ENCODE results near the gene DCDC2B. TPM values are rescaled to one million over a fixed set of nuclear protein-coding genes. Genes with fewer than 3 reads are reported as not detected.
"Not testable (repeated sequence)": the region's sequence is repeated elsewhere in the genome, so short reads cannot be mapped to it uniquely, and the experiment has no call there.

Gene DCDC2B
- total RNA-seq, 1 experiment from 2014 or later = not detected

DNA sequence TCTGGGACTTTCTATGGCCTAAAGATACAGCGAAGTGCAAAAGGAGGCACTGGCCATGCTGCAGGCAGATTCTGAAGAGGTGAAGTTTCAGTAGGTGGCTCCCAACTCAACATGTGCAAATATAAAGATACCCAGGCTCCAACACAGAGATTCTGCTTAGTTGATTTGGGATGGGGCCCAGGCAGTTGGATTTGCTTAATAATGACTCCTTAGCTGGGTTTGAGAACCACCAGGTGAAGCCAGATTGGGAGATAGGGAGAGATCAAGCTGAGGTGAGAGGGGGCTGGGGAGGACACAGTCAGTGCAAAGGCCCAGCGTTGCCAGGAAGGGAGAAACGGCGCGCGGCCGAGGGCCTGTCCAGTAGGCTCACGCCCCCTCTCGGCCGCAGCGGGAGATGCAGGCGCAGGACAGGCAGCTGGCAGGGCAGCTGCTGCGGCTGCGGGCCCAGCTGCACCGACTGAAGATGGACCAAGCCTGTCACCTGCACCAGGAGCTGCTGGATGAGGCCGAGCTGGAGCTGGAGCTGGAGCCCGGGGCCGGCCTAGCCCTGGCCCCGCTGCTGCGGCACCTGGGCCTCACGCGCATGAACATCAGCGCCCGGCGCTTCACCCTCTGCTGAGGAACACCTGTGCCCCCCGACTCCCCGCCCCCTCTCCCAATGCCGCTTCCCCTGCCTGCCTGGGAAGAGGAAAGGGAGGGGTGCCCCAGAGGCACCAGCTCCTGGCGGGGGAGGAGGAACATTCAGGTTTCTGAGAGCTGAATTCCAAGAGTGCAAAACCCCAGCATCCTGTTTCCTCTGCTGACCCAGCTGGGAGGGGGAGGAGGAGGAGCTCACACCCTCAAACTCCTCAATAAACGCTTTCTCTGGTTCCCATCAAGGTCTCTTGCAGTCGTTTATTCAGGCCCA, 39.3 kb downstream of the DCDC2B start:
- Histone ChIP-seq H3K9me2 (replicated peaks; ENCODE audit: insufficient read depth, low read length) (no peaks in the 10 kb centered on the region), H3K4me1 (ENCODE audit: low read length) (peaks cover 39% of the 10 kb centered on the region), H3K4me3 (ENCODE audit: low read length) (no peak overlapping the region), H4K20me1 (ENCODE audit: insufficient read depth, low read depth, low read length) (no peaks in the 10 kb centered on the region), H3K9ac (ENCODE audit: low read length) (no peak overlapping the region), H2AFZ (ENCODE audit: low read length) (no peak overlapping the region), H3K36me3 (ENCODE audit: insufficient read depth, low read length) (no peaks in the 10 kb centered on the region), H3K79me2 (ENCODE audit: low read length) (no peaks in the 10 kb centered on the region), H3K9me3 (ENCODE audit: low read length) (no peaks in the 10 kb centered on the region), H3K27me3 (ENCODE audit: low read length) (no peaks in the 10 kb centered on the region), H3K27ac (ENCODE audit: low read length) (no peak overlapping the region), H3K4me2 (ENCODE audit: low read depth, low read length, poor library complexity, severe bottlenecking) (no peak overlapping the region)
- DNase-seq = peak; percentile 75

DNA sequence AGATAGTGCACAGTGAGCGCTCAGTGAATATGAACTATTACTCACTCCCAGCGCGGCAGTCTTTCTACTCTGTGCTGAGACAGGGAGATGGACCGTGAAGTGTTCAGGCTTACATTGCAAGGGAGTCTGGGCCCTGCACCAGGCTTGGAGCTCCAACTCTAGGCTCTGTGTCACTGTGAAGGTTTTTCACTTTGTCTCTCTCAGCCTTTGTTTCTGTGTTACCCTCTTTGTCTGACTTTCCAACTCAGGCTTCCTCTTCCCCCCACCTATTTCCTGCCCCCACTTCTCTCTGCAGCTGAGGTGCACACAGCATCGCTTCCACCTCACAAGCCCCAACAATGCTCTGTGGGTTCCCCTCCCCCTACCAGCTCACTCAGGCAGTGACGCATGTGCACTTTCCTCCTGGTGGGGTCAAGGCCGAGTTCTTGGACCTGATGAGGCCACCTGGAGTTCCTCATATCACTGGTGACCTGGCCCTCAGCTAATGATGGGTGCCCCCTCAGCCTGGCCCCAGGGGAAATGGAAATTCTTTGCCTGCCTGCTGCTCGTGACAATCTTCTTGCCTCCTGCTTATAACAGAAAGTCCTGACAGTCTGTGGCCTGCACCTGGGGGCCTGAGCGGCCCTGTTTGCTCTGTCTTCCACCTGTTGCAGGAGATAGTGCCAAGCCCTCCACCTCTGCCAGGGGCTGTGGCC, 41.1 kb downstream of the DCDC2B start:
- Histone ChIP-seq H3K4me3 (ENCODE audit: low read length) (peak overlapping the region; percentile 44), H3K4me1 (ENCODE audit: low read length) (peaks cover 57% of the 10 kb centered on the region), H3K36me3 (ENCODE audit: insufficient read depth, low read length) (no peaks in the 10 kb centered on the region), H3K9me3 (ENCODE audit: low read length) (no peaks in the 10 kb centered on the region), H3K27me3 (ENCODE audit: low read length) (no peaks in the 10 kb centered on the region), H3K9me2 (replicated peaks; ENCODE audit: insufficient read depth, low read length) (no peaks in the 10 kb centered on the region), H3K79me2 (ENCODE audit: low read length) (no peaks in the 10 kb centered on the region), H3K4me2 (ENCODE audit: low read depth, low read length, poor library complexity, severe bottlenecking) (peak overlapping the region; percentile 67), H3K9ac (ENCODE audit: low read length) (peak overlapping the region; percentile 69), H2AFZ (ENCODE audit: low read length) (peak overlapping the region; percentile 70; the same call in 1 of the 2 replicates), H3K27ac (ENCODE audit: low read length) (peak overlapping the region; percentile 96), H4K20me1 (ENCODE audit: insufficient read depth, low read depth, low read length) (no peaks in the 10 kb centered on the region)
- peak; percentile 95 for DNase-seq

DNA sequence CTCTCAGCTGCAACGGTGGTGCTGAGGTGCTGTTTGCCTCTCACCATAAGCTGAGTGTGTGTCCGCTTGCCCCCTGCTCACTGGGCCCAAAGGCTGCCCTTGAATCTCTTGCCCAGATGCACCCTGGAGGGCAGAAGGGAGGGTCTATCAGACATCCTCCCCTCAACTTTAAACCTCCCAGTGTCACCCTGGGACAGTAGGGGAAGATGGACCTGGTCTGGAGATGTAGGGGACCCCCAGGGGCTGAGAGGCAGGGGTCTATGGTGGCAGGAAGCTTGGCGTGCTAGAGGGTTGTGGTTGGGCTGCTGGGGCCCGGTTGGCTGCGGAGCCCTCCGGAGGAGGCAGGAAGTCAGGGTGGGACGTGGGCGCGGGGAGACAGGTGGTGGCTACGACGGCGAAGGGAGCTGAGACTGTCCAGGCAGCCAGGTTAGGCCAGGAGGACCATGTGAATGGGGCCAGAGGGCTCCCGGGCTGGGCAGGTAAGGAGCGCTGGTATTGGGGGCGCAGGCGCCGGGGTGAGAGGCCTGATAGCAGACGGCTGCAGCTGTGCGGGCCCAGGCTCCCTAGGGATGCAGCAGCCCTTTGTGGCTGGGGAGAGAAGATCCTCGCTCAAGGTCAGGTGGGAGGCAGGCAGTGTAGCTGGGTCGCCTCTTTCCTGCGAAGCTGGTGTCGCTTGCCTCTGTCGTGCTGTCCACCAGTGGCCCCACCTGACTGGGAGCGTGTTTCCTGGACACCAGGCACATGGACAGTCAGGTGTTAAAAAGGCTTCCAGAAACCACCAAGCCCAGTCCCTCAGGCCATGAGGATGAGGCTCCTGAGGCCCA, 42.2 kb downstream of the DCDC2B start, which contains the start of gene LCK:
Gene LCK (plus strand): TSS at position 373 of the 824 bp plus-strand sequence. CDS start 23,065 bp downstream, outside the sequence.
- Histone ChIP-seq H4K20me1 (ENCODE audit: insufficient read depth, low read depth, low read length) (no peaks in the 10 kb centered on the region), H3K79me2 (ENCODE audit: low read length) (no peaks in the 10 kb centered on the region), H2AFZ (ENCODE audit: low read length) (peak within 1 kb of the TSS; percentile 70), H3K4me1 (ENCODE audit: low read length) (peaks cover 66% of the 10 kb centered on the region), H3K9me3 (ENCODE audit: low read length) (no peaks in the 10 kb centered on the region), H3K27ac (ENCODE audit: low read length) (peak within 1 kb of the TSS; percentile 96), H3K4me2 (ENCODE audit: low read depth, low read length, poor library complexity, severe bottlenecking) (peak within 1 kb of the TSS; percentile 67), H3K9ac (ENCODE audit: low read length) (peak within 1 kb of the TSS; percentile 69), H3K36me3 (ENCODE audit: insufficient read depth, low read length) (no peaks in the 10 kb centered on the region), H3K9me2 (replicated peaks; ENCODE audit: insufficient read depth, low read length) (no peaks in the 10 kb centered on the region), H3K4me3 (ENCODE audit: low read length) (peak within 1 kb of the TSS; percentile 44), H3K27me3 (ENCODE audit: low read length) (no peaks in the 10 kb centered on the region)
- DNase-seq = peak; percentile 89

DNA sequence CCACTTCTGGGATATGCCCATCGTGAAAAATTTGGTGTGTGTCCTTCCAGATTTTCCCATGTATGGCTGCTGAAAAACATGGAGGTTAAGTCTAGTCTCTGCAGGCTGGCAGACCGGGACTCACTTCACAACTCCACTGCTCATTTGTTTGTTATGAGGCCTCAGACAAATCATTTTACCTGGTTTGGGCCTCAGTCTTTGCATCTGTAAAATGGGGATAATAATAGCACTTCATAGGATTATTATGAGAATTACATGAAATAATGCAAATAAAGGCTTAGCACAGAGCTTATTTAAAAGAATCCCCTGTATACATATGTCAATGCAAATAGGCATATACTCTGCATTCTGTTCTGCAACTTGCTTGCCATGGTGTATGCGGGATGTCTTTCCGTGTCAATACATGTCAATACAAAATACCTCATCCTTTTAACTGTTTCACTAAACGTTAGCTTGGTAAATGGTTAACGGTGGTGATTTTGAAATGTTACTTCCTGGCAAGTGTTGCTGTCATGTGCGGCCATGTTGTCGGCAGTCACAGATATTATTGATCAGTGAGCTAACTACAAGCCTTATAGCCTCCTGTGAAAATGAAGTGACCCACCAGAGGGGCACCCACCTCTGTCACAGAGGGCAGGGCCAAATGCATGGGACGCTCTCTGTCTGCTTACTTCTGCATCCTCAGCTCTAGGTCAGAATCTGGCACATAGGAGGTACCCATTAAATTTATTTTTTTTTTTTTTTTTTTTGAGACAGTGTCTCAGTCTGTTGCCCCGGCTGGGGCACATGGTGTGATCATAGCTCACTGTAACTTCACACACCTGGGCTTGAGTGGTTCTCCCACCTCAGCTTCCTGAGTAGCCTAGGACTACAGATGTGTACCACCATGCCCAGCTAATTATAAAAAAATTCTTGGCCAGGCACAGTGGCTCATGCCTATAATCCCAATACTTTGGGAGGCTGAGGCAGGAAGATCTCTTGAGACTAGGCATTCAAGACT, 46.5 kb downstream of the DCDC2B start:
- DNase-seq = peak; percentile 73
- Histone ChIP-seq H3K9ac (ENCODE audit: low read length) (no peak overlapping the region), H3K36me3 (ENCODE audit: insufficient read depth, low read length) (no peaks in the 10 kb centered on the region), H3K4me2 (ENCODE audit: low read depth, low read length, poor library complexity, severe bottlenecking) (peak overlapping the region; percentile 20), H3K9me2 (replicated peaks; ENCODE audit: insufficient read depth, low read length) (no peaks in the 10 kb centered on the region), H3K27ac (ENCODE audit: low read length) (peak overlapping the region; percentile 34; the same call in 1 of the 2 replicates), H3K79me2 (ENCODE audit: low read length) (no peaks in the 10 kb centered on the region), H3K4me1 (ENCODE audit: low read length) (peaks cover 59% of the 10 kb centered on the region), H3K4me3 (ENCODE audit: low read length) (no peak overlapping the region), H3K9me3 (ENCODE audit: low read length) (no peaks in the 10 kb centered on the region), H2AFZ (ENCODE audit: low read length) (peak overlapping the region; percentile 66; the same call in 1 of the 2 replicates), H3K27me3 (ENCODE audit: low read length) (no peaks in the 10 kb centered on the region), H4K20me1 (ENCODE audit: insufficient read depth, low read depth, low read length) (no peaks in the 10 kb centered on the region)

DNA sequence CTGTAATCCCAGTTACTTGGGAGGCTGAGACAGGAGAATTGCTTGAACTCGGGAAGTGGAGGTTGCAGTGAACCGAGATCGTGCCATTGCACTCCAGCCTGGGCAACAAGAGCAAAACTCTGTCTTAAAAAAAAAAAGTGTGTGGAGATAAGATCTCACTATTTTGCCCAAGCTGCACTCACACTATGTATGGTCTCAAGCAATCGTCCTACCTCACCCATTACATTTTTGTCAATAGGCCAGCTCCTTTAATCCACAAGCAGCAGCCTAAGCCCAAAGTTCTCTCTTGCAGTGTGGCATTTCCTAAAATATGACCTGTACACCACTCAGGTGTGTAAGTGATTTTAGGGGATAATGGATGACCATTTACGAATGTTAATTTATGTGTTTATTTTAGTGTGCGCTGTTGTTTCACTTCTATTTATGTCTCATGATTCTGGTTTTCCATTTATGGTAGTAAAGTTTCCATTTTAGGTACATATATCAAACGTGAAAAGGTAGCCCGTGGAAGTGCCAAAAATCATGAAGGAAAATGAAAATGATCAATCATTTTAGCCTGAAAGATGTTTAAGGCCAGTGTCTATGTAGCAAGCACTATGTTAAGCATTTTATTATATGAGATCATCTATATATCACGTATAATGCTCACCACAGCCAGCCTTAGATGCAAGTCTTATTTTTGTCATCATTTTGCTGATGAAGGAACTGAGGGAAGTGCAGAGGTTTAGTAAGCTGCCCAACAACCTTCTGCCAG, 47.8 kb downstream of the DCDC2B start:
- H3K36me3 ChIP-seq (ENCODE audit: insufficient read depth, low read length) = no peaks in the 10 kb centered on the region
- H2AFZ ChIP-seq (ENCODE audit: low read length) = no peak overlapping the region
- H3K9me3 ChIP-seq (ENCODE audit: low read length) = no peaks in the 10 kb centered on the region
- no peaks in the 10 kb centered on the region for H3K27me3 ChIP-seq (ENCODE audit: low read length)
- peaks cover 46% of the 10 kb centered on the region for H3K4me1 ChIP-seq (ENCODE audit: low read length)
- DNase-seq = no peak
- no peaks in the 10 kb centered on the region for H4K20me1 ChIP-seq (ENCODE audit: insufficient read depth, low read depth, low read length)
- H3K9me2 ChIP-seq (replicated peaks; ENCODE audit: insufficient read depth, low read length) = no peaks in the 10 kb centered on the region
- H3K4me2 ChIP-seq (ENCODE audit: low read depth, low read length, poor library complexity, severe bottlenecking) = no peak overlapping the region
- no peak overlapping the region for H3K27ac ChIP-seq (ENCODE audit: low read length)
- H3K4me3 ChIP-seq (ENCODE audit: low read length) = no peak overlapping the region
- no peaks in the 10 kb centered on the region for H3K79me2 ChIP-seq (ENCODE audit: low read length)
- H3K9ac ChIP-seq (ENCODE audit: low read length) = no peak overlapping the region

DNA sequence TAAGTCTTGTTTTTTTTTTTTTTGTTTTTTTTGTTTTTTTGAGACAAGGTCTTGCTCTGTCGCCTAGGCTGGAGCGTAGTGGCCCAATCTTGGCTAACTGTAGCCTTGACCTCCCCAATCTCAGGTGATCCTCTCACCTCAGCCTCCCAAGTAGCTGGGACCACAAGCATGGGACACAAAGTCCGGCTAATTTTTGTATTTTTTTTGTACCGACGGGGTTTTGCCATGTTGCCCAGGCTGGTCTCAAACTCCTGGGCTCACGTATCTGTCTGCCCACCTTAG, 48.3 kb downstream of the DCDC2B start:
- Histone ChIP-seq H3K27me3 (ENCODE audit: low read length) (no peaks in the 10 kb centered on the region), H3K4me1 (ENCODE audit: low read length) (peaks cover 41% of the 10 kb centered on the region), H3K9ac (ENCODE audit: low read length) (no peak overlapping the region), H3K27ac (ENCODE audit: low read length) (no peak overlapping the region), H4K20me1 (ENCODE audit: insufficient read depth, low read depth, low read length) (no peaks in the 10 kb centered on the region), H3K79me2 (ENCODE audit: low read length) (no peaks in the 10 kb centered on the region), H3K9me3 (ENCODE audit: low read length) (no peaks in the 10 kb centered on the region), H3K4me3 (ENCODE audit: low read length) (no peak overlapping the region), H3K36me3 (ENCODE audit: insufficient read depth, low read length) (no peaks in the 10 kb centered on the region), H3K4me2 (ENCODE audit: low read depth, low read length, poor library complexity, severe bottlenecking) (no peak overlapping the region), H3K9me2 (replicated peaks; ENCODE audit: insufficient read depth, low read length) (no peaks in the 10 kb centered on the region), H2AFZ (ENCODE audit: low read length) (no peak overlapping the region)
- DNase-seq = no peak

DNA sequence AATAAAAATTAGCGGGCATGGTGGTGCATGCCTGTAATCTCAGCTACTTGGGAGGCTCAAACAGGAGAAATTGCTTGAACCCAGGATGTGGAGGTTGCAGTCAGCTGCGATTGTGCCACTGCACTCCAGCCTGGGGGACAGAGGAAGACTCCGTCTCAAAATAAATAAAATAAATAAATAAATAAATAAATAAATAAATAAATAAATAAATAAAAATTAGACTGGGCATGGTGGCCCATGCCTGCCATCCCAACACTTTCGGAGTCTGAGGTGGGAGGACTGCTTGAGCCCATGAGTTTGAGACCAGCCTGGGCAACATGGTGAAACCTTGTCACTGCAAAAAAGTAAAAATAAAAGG, 54.3 kb downstream of the DCDC2B start:
- peak overlapping the region; percentile 72; the same call in 1 of the 2 replicates for H3K27ac ChIP-seq (ENCODE audit: low read length)
- H3K9me3 ChIP-seq (ENCODE audit: low read length); H3K9ac ChIP-seq (ENCODE audit: low read length); DNase-seq; H4K20me1 ChIP-seq (ENCODE audit: insufficient read depth, low read depth, low read length); H3K79me2 ChIP-seq (ENCODE audit: low read length); H3K27me3 ChIP-seq (ENCODE audit: low read length); H3K4me3 ChIP-seq (ENCODE audit: low read length); H3K36me3 ChIP-seq (ENCODE audit: insufficient read depth, low read length); H3K9me2 ChIP-seq (replicated peaks; ENCODE audit: insufficient read depth, low read length); H2AFZ ChIP-seq (ENCODE audit: low read length): not testable (repeated sequence)
- peaks cover 29% of the 10 kb centered on the region for H3K4me1 ChIP-seq (ENCODE audit: low read length)
- peak overlapping the region; percentile 66 for H3K4me2 ChIP-seq (ENCODE audit: low read depth, low read length, poor library complexity, severe bottlenecking)

All from Karpas-422 (cell line).